HG02798 (cell line): ENCODE data around the gene DSCAML1.

Experiments used
- ATAC-seq: cut with Tn5 transposase; IDR thresholded peaks from one replicate; pipeline ENCODE4 v1.9.1; 2021; ENCODE audit warnings: mild to moderate bottlenecking; ENCODE audit not compliant: unreplicated experiment, poor library complexity

The DSCAML1 gene

GRCh38 chr11:117676501-117676900 lies 120.5 kb downstream of the DSCAML1 start:
- ATAC-seq, result no peak

GRCh38 chr11:117673602-117674001 lies 123.4 kb downstream of the DSCAML1 start:
- ATAC-seq, result no peak

GRCh38 chr11:117671370-117671769 lies 125.6 kb downstream of the DSCAML1 start:
- no peak for ATAC-seq

GRCh38 chr11:117670924-117671323 lies 126.1 kb downstream of the DSCAML1 start:
- ATAC-seq, result no peak

GRCh38 chr11:117670443-117670842 lies 126.6 kb downstream of the DSCAML1 start:
- no peak for ATAC-seq

GRCh38 chr11:117669616-117670015 lies 127.4 kb downstream of the DSCAML1 start:
- no peak for ATAC-seq

GRCh38 chr11:117669062-117669461 lies 128.0 kb downstream of the DSCAML1 start:
- ATAC-seq, result no peak

GRCh38 chr11:117668321-117668751 lies 128.7 kb downstream of the DSCAML1 start:
- no peak for ATAC-seq

GRCh38 chr11:117664897-117665296 lies 132.1 kb downstream of the DSCAML1 start:
- ATAC-seq, result no peak

- ATAC-seq, result no peak
Measured at GRCh38 chr11:117663821-117664220, 133.2 kb downstream of the DSCAML1 start.

GRCh38 chr11:117663414-117663813 lies 133.6 kb downstream of the DSCAML1 start:
- ATAC-seq, result no peak

GRCh38 chr11:117662671-117663269 lies 134.2 kb downstream of the DSCAML1 start:
- no peak for ATAC-seq

- no peak for ATAC-seq
Measured at GRCh38 chr11:117662255-117662654, 134.8 kb downstream of the DSCAML1 start.

- no peak for ATAC-seq
Measured at GRCh38 chr11:117658809-117659208, 138.2 kb downstream of the DSCAML1 start.

GRCh38 chr11:117657794-117658193 lies 139.2 kb downstream of the DSCAML1 start:
- no peak for ATAC-seq

- ATAC-seq, result no peak
Measured at GRCh38 chr11:117654281-117655255, 142.4 kb downstream of the DSCAML1 start.

GRCh38 chr11:117652521-117652920 lies 144.5 kb downstream of the DSCAML1 start:
- no peak for ATAC-seq

- ATAC-seq, result no peak
Measured at GRCh38 chr11:117649296-117650055, 147.5 kb downstream of the DSCAML1 start.

- no peak for ATAC-seq
Measured at GRCh38 chr11:117647872-117648271, 149.1 kb downstream of the DSCAML1 start.

GRCh38 chr11:117647207-117647606 lies 149.8 kb downstream of the DSCAML1 start:
- no peak for ATAC-seq

- no peak for ATAC-seq
Measured at GRCh38 chr11:117646411-117646810, 150.6 kb downstream of the DSCAML1 start.
